ENCODE results near the gene DHRSX. TPM values are rescaled to one million over a fixed set of nuclear protein-coding genes. Genes with fewer than 3 reads are reported as not detected.
"Not testable (repeated sequence)": the region's sequence is repeated elsewhere in the genome, so short reads cannot be mapped to it uniquely, and the experiment has no call there.

The DHRSX gene
- total RNA-seq, 1 donor from 2014 or later, result 65.4 TPM

GRCh38 chrX:2474963-2475726 is 25.6 kb downstream of the DHRSX start:
- no peak for TF ChIP-seq CTCF (IDR thresholded peaks at IDR 0.05; ENCODE audit: unreplicated experiment)
- DNase-seq (ENCODE audit: low spot score, unreplicated experiment), result no peak

GRCh38 chrX:2474280-2474962 is 26.4 kb downstream of the DHRSX start:
- Mint-ChIP-seq H3K9me3 (ENCODE audit: low read depth) (peaks cover 5% of the 10 kb centered on the region), H3K27ac (peak overlapping the region; percentile 81), H3K4me1 (ENCODE audit: low read depth) (peaks cover 15% of the 10 kb centered on the region), H3K4me3 (ENCODE audit: low read depth) (no peak overlapping the region), H3K27me3 (no peaks in the 10 kb centered on the region), H3K36me3 (ENCODE audit: insufficient read depth) (peaks cover 18% of the 10 kb centered on the region)
- DNase-seq (ENCODE audit: low spot score, unreplicated experiment), result no peak
- no peak for TF ChIP-seq CTCF (IDR thresholded peaks at IDR 0.05; ENCODE audit: unreplicated experiment)

More at GRCh38 chrX:2474963-2475726, 25.6 kb downstream of the DHRSX start:
- Mint-ChIP-seq H3K27ac (no peak overlapping the region), H3K4me1 (ENCODE audit: low read depth) (peaks cover 15% of the 10 kb centered on the region), H3K9me3 (ENCODE audit: low read depth) (peaks cover 7% of the 10 kb centered on the region), H3K4me3 (ENCODE audit: low read depth) (no peak overlapping the region), H3K36me3 (ENCODE audit: insufficient read depth) (peaks cover 19% of the 10 kb centered on the region), H3K27me3 (no peaks in the 10 kb centered on the region)

- H3K36me3 Mint-ChIP-seq (ENCODE audit: insufficient read depth), result peaks cover 16% of the 10 kb centered on the region
- H3K4me3 Mint-ChIP-seq (ENCODE audit: low read depth); H3K9me3 Mint-ChIP-seq (ENCODE audit: low read depth); DNase-seq (ENCODE audit: low spot score, unreplicated experiment); H3K27me3 Mint-ChIP-seq: not testable (repeated sequence)
- peaks cover 15% of the 10 kb centered on the region for H3K4me1 Mint-ChIP-seq (ENCODE audit: low read depth)
- peak overlapping the region; percentile 93 for H3K27ac Mint-ChIP-seq
Measured at GRCh38 chrX:2473064-2473463, 27.7 kb downstream of the DHRSX start.

GRCh38 chrX:2471641-2472040 is 29.1 kb downstream of the DHRSX start:
- Mint-ChIP-seq H3K9me3 (ENCODE audit: low read depth) (peaks cover 5% of the 10 kb centered on the region), H3K27ac (no peak overlapping the region), H3K4me3 (ENCODE audit: low read depth) (no peak overlapping the region), H3K36me3 (ENCODE audit: insufficient read depth) (peaks cover 19% of the 10 kb centered on the region), H3K4me1 (ENCODE audit: low read depth) (peaks cover 11% of the 10 kb centered on the region), H3K27me3 (no peaks in the 10 kb centered on the region)
- no peak for DNase-seq (ENCODE audit: low spot score, unreplicated experiment)
- TF ChIP-seq CTCF (IDR thresholded peaks at IDR 0.05; ENCODE audit: unreplicated experiment), result no peak

GRCh38 chrX:2471126-2471525 is 29.6 kb downstream of the DHRSX start:
- H3K9me3 Mint-ChIP-seq (ENCODE audit: low read depth), result not testable (repeated sequence)

GRCh38 chrX:2469852-2470251 is 30.9 kb downstream of the DHRSX start:
- H3K36me3 Mint-ChIP-seq (ENCODE audit: insufficient read depth), result peaks cover 15% of the 10 kb centered on the region
- not testable (repeated sequence) for H3K27ac Mint-ChIP-seq

More at GRCh38 chrX:2471126-2471525, 29.6 kb downstream of the DHRSX start:
- not testable (repeated sequence) for H3K27ac Mint-ChIP-seq; H3K27me3 Mint-ChIP-seq; DNase-seq (ENCODE audit: low spot score, unreplicated experiment); H3K4me3 Mint-ChIP-seq (ENCODE audit: low read depth)
- H3K36me3 Mint-ChIP-seq (ENCODE audit: insufficient read depth), result peaks cover 17% of the 10 kb centered on the region
- H3K4me1 Mint-ChIP-seq (ENCODE audit: low read depth), result peaks cover 11% of the 10 kb centered on the region

More at GRCh38 chrX:2469852-2470251, 30.9 kb downstream of the DHRSX start:
- H3K9me3 Mint-ChIP-seq (ENCODE audit: low read depth); H3K4me3 Mint-ChIP-seq (ENCODE audit: low read depth); H3K27me3 Mint-ChIP-seq; DNase-seq (ENCODE audit: low spot score, unreplicated experiment): not testable (repeated sequence)
- H3K4me1 Mint-ChIP-seq (ENCODE audit: low read depth), result peaks cover 11% of the 10 kb centered on the region

All from progenitor cell of endocrine pancreas (in vitro differentiated cells).